DND-41 (cell line): ENCODE data around the gene B4GALT3.

Experiments used
- CTCF ChIP-seq: IDR thresholded peaks from 2 replicates; pipeline ENCODE4 v1.5.1; 2012; ENCODE audit warnings: borderline replicate concordance, low read length, moderate library complexity, mild to moderate bottlenecking; ENCODE audit not compliant: poor library complexity, severe bottlenecking; ENCODE audit errors: extremely low read depth
- EZH2 ChIP-seq: IDR thresholded peaks from 3 replicates; pipeline ENCODE4 v1.6.1; 2012; ENCODE audit warnings: borderline replicate concordance, low read depth, mild to moderate bottlenecking, moderate library complexity, low read length, inconsistent platforms; ENCODE audit not compliant: severe bottlenecking

- no peak for TF ChIP-seq CTCF
- TF ChIP-seq EZH2 = no peak
These were observed 4.4 kb downstream of the B4GALT3 start for GRCh38 chr1:161172776-161173376.
